RCC 7860 (cell line): Measurements from ENCODE around the gene NDUFA1.
"Not testable (repeated sequence)": the region's sequence is repeated elsewhere in the genome, so short reads cannot be mapped to it uniquely, and the experiment has no call there.

Experiments used
- DNase-seq: peaks from one replicate; pipeline ENCODE4 v3.0.0-alpha.2; 2015; ENCODE audit warnings: low spot score
- FAIRE-seq: peaks from 2 replicates; lab custom pipeline; 2012; peaks lifted over from hg19 to GRCh38; lab: Jason Lieb, UNC

The NDUFA1 gene

GRCh38 chrX:119899125-119899524 lies 27.5 kb downstream of the NDUFA1 start:
- FAIRE-seq = no peak
- DNase-seq = no peak

- no peak for FAIRE-seq
- no peak for DNase-seq
These were observed 29.3 kb downstream of the NDUFA1 start for GRCh38 chrX:119900976-119901375.

- no peak for FAIRE-seq
These were observed 44.7 kb downstream of the NDUFA1 start for GRCh38 chrX:119916310-119916709.

GRCh38 chrX:119917877-119918276 lies 46.2 kb downstream of the NDUFA1 start:
- DNase-seq (no peak), FAIRE-seq (no peak)

More at GRCh38 chrX:119916310-119916709, 44.7 kb downstream of the NDUFA1 start:
- DNase-seq = no peak

GRCh38 chrX:119919835-119920585 lies 48.4 kb downstream of the NDUFA1 start:
- DNase-seq = no peak
- no peak for FAIRE-seq

- not testable (repeated sequence) for DNase-seq, FAIRE-seq
These were observed 50.8 kb downstream of the NDUFA1 start for GRCh38 chrX:119922391-119922790.
